ENCODE measurements around the gene CTDSPL. TPM values are rescaled to one million over a fixed set of nuclear protein-coding genes. Genes with fewer than 3 reads are reported as not detected.

Gene CTDSPL
- total RNA-seq, 1 donor from 2014 or later = 41.5 TPM

GRCh38 chr3:37859908-37860199 is 1.8 kb upstream of the CTDSPL start:
- no peak for TF ChIP-seq CTCF (IDR thresholded peaks at IDR 0.05)
- no peaks in the 10 kb centered on the region for H3K36me3 Mint-ChIP-seq (ENCODE audit: low read depth)

GRCh38 chr3:37862219-37862902 is 681 bp downstream of the CTDSPL start:
- no peaks in the 10 kb centered on the region for H3K36me3 Mint-ChIP-seq (ENCODE audit: low read depth)
- no peak for DNase-seq (ENCODE audit: low spot score)
- H3K4me3 Mint-ChIP-seq (ENCODE audit: unreplicated experiment) = peak overlapping the region; percentile 88
- H3K27ac Mint-ChIP-seq (ENCODE audit: unreplicated experiment) = peak overlapping the region; percentile 53
- no peaks in the 10 kb centered on the region for H3K27me3 Mint-ChIP-seq (ENCODE audit: low read depth)
- H3K4me1 Mint-ChIP-seq (ENCODE audit: low read depth) = peaks cover 42% of the 10 kb centered on the region
- H3K9me3 Mint-ChIP-seq (ENCODE audit: low read depth) = no peaks in the 10 kb centered on the region
- no peak for TF ChIP-seq CTCF (IDR thresholded peaks at IDR 0.05)

More at GRCh38 chr3:37859908-37860199, 1.8 kb upstream of the CTDSPL start:
- no peak for DNase-seq (ENCODE audit: low spot score)
- Mint-ChIP-seq H3K27me3 (ENCODE audit: low read depth) (no peaks in the 10 kb centered on the region), H3K27ac (ENCODE audit: unreplicated experiment) (peak overlapping the region; percentile 86), H3K4me3 (ENCODE audit: unreplicated experiment) (peak overlapping the region; percentile 89), H3K9me3 (ENCODE audit: low read depth) (no peaks in the 10 kb centered on the region), H3K4me1 (ENCODE audit: low read depth) (peaks cover 33% of the 10 kb centered on the region)

- Mint-ChIP-seq H3K27me3 (ENCODE audit: low read depth) (no peaks in the 10 kb centered on the region), H3K4me1 (ENCODE audit: low read depth) (peaks cover 42% of the 10 kb centered on the region), H3K36me3 (ENCODE audit: low read depth) (no peaks in the 10 kb centered on the region), H3K4me3 (ENCODE audit: unreplicated experiment) (peak overlapping the region; percentile 88), H3K27ac (ENCODE audit: unreplicated experiment) (peak overlapping the region; percentile 53), H3K9me3 (ENCODE audit: low read depth) (no peaks in the 10 kb centered on the region)
- no peak for DNase-seq (ENCODE audit: low spot score)
- no peak for TF ChIP-seq CTCF (IDR thresholded peaks at IDR 0.05)
Measured at GRCh38 chr3:37862903-37863815, 1.5 kb downstream of the CTDSPL start.

GRCh38 chr3:37863949-37864822 is 2.5 kb downstream of the CTDSPL start:
- H3K27me3 Mint-ChIP-seq (ENCODE audit: low read depth) = no peaks in the 10 kb centered on the region
- H3K36me3 Mint-ChIP-seq (ENCODE audit: low read depth) = no peaks in the 10 kb centered on the region
- no peak for TF ChIP-seq CTCF (IDR thresholded peaks at IDR 0.05)
- H3K27ac Mint-ChIP-seq (ENCODE audit: unreplicated experiment) = peak overlapping the region; percentile 34
- DNase-seq (ENCODE audit: low spot score) = no peak
- H3K4me3 Mint-ChIP-seq (ENCODE audit: unreplicated experiment) = peak overlapping the region; percentile 88
- peaks cover 42% of the 10 kb centered on the region for H3K4me1 Mint-ChIP-seq (ENCODE audit: low read depth)
- H3K9me3 Mint-ChIP-seq (ENCODE audit: low read depth) = no peaks in the 10 kb centered on the region

GRCh38 chr3:37864904-37865303 is 3.2 kb downstream of the CTDSPL start:
- no peak overlapping the region for H3K27ac Mint-ChIP-seq (ENCODE audit: unreplicated experiment)
- DNase-seq (ENCODE audit: low spot score) = no peak
- H3K36me3 Mint-ChIP-seq (ENCODE audit: low read depth) = no peaks in the 10 kb centered on the region
- no peak overlapping the region for H3K4me3 Mint-ChIP-seq (ENCODE audit: unreplicated experiment)
- H3K9me3 Mint-ChIP-seq (ENCODE audit: low read depth) = peaks cover 3% of the 10 kb centered on the region
- H3K4me1 Mint-ChIP-seq (ENCODE audit: low read depth) = peaks cover 40% of the 10 kb centered on the region
- no peak for TF ChIP-seq CTCF (IDR thresholded peaks at IDR 0.05)
- H3K27me3 Mint-ChIP-seq (ENCODE audit: low read depth) = no peaks in the 10 kb centered on the region

Measured in chondrocyte (in vitro differentiated cells).